ENCODE data around the gene PXMP4.
A peak's percentile ranks its signal among the peaks of the same experiment; 100 is the strongest.
"Not testable (repeated sequence)": the region's sequence is repeated elsewhere in the genome, so short reads cannot be mapped to it uniquely, and the experiment has no call there.

Gene PXMP4

GRCh38 chr20:33719989-33720709 lies at the start of gene PXMP4:
PXMP4 (minus strand) TSS chr20:33720310; CDS start chr20:33720207, 103 bp downstream.
- no peak within 1 kb of the TSS for H3K9ac ChIP-seq (ENCODE audit: low read depth, low read length)

GRCh38 chr20:33769043-33769442 lies 48.9 kb upstream of the PXMP4 start:
- Histone ChIP-seq H3K36me3 (ENCODE audit: control insufficient read depth, insufficient read depth, low read length) (no peaks in the 10 kb centered on the region), H3K9ac (ENCODE audit: low read depth, low read length) (no peak overlapping the region), H3K4me3 (ENCODE audit: low read depth, low read length) (no peak overlapping the region), H3K27me3 (ENCODE audit: control insufficient read depth, insufficient read depth, low read length) (no peaks in the 10 kb centered on the region), H3K9me3 (ENCODE audit: control insufficient read depth, insufficient read depth, low read length) (no peaks in the 10 kb centered on the region), H3K4me1 (ENCODE audit: control insufficient read depth, insufficient read depth, low read length) (no peaks in the 10 kb centered on the region)

More at GRCh38 chr20:33719989-33720709, at the start of gene PXMP4:
- Histone ChIP-seq H3K36me3 (ENCODE audit: control insufficient read depth, insufficient read depth, low read length) (no peaks in the 10 kb centered on the region), H3K9me3 (ENCODE audit: control insufficient read depth, insufficient read depth, low read length) (no peaks in the 10 kb centered on the region), H3K4me1 (ENCODE audit: control insufficient read depth, insufficient read depth, low read length) (no peaks in the 10 kb centered on the region), H3K27me3 (ENCODE audit: control insufficient read depth, insufficient read depth, low read length) (no peaks in the 10 kb centered on the region), H3K4me3 (ENCODE audit: low read depth, low read length) (peak within 1 kb of the TSS; percentile 90)

GRCh38 chr20:33767777-33768138 lies 47.6 kb upstream of the PXMP4 start:
- no peaks in the 10 kb centered on the region for H3K4me1 ChIP-seq (ENCODE audit: control insufficient read depth, insufficient read depth, low read length)

GRCh38 chr20:33766686-33767085 lies 46.6 kb upstream of the PXMP4 start:
- Histone ChIP-seq H3K4me1 (ENCODE audit: control insufficient read depth, insufficient read depth, low read length) (no peaks in the 10 kb centered on the region), H3K36me3 (ENCODE audit: control insufficient read depth, insufficient read depth, low read length) (no peaks in the 10 kb centered on the region)

More at GRCh38 chr20:33767777-33768138, 47.6 kb upstream of the PXMP4 start:
- H3K9me3 ChIP-seq (ENCODE audit: control insufficient read depth, insufficient read depth, low read length), result no peaks in the 10 kb centered on the region
- H3K36me3 ChIP-seq (ENCODE audit: control insufficient read depth, insufficient read depth, low read length), result no peaks in the 10 kb centered on the region
- no peak overlapping the region for H3K4me3 ChIP-seq (ENCODE audit: low read depth, low read length)
- no peaks in the 10 kb centered on the region for H3K27me3 ChIP-seq (ENCODE audit: control insufficient read depth, insufficient read depth, low read length)
- H3K9ac ChIP-seq (ENCODE audit: low read depth, low read length), result no peak overlapping the region

GRCh38 chr20:33765592-33765991 lies 45.5 kb upstream of the PXMP4 start:
- Histone ChIP-seq H3K27me3 (ENCODE audit: control insufficient read depth, insufficient read depth, low read length) (no peaks in the 10 kb centered on the region), H3K4me1 (ENCODE audit: control insufficient read depth, insufficient read depth, low read length) (no peaks in the 10 kb centered on the region), H3K4me3 (ENCODE audit: low read depth, low read length) (no peak overlapping the region), H3K9ac (ENCODE audit: low read depth, low read length) (no peak overlapping the region), H3K9me3 (ENCODE audit: control insufficient read depth, insufficient read depth, low read length) (no peaks in the 10 kb centered on the region), H3K36me3 (ENCODE audit: control insufficient read depth, insufficient read depth, low read length) (no peaks in the 10 kb centered on the region)

More at GRCh38 chr20:33766686-33767085, 46.6 kb upstream of the PXMP4 start:
- Histone ChIP-seq H3K9ac (ENCODE audit: low read depth, low read length) (no peak overlapping the region), H3K9me3 (ENCODE audit: control insufficient read depth, insufficient read depth, low read length) (no peaks in the 10 kb centered on the region), H3K27me3 (ENCODE audit: control insufficient read depth, insufficient read depth, low read length) (no peaks in the 10 kb centered on the region), H3K4me3 (ENCODE audit: low read depth, low read length) (no peak overlapping the region)

GRCh38 chr20:33765099-33765498 lies 45.0 kb upstream of the PXMP4 start:
- H3K4me3 ChIP-seq (ENCODE audit: low read depth, low read length), result no peak overlapping the region
- H3K36me3 ChIP-seq (ENCODE audit: control insufficient read depth, insufficient read depth, low read length), result no peaks in the 10 kb centered on the region
- no peaks in the 10 kb centered on the region for H3K9me3 ChIP-seq (ENCODE audit: control insufficient read depth, insufficient read depth, low read length)
- H3K27me3 ChIP-seq (ENCODE audit: control insufficient read depth, insufficient read depth, low read length), result no peaks in the 10 kb centered on the region
- H3K4me1 ChIP-seq (ENCODE audit: control insufficient read depth, insufficient read depth, low read length), result no peaks in the 10 kb centered on the region
- no peak overlapping the region for H3K9ac ChIP-seq (ENCODE audit: low read depth, low read length)

- H3K4me3 ChIP-seq (ENCODE audit: low read depth, low read length), result no peak overlapping the region
- no peak overlapping the region for H3K9ac ChIP-seq (ENCODE audit: low read depth, low read length)
- no peaks in the 10 kb centered on the region for H3K4me1 ChIP-seq (ENCODE audit: control insufficient read depth, insufficient read depth, low read length)
- H3K9me3 ChIP-seq (ENCODE audit: control insufficient read depth, insufficient read depth, low read length), result no peaks in the 10 kb centered on the region
- no peaks in the 10 kb centered on the region for H3K27me3 ChIP-seq (ENCODE audit: control insufficient read depth, insufficient read depth, low read length)
- no peaks in the 10 kb centered on the region for H3K36me3 ChIP-seq (ENCODE audit: control insufficient read depth, insufficient read depth, low read length)
Observed at GRCh38 chr20:33761698-33762250, 41.7 kb upstream of the PXMP4 start.

GRCh38 chr20:33757458-33757857 lies 37.3 kb upstream of the PXMP4 start:
- Histone ChIP-seq H3K4me1 (ENCODE audit: control insufficient read depth, insufficient read depth, low read length) (no peaks in the 10 kb centered on the region), H3K36me3 (ENCODE audit: control insufficient read depth, insufficient read depth, low read length) (no peaks in the 10 kb centered on the region), H3K9me3 (ENCODE audit: control insufficient read depth, insufficient read depth, low read length) (no peaks in the 10 kb centered on the region), H3K4me3 (ENCODE audit: low read depth, low read length) (no peak overlapping the region), H3K27me3 (ENCODE audit: control insufficient read depth, insufficient read depth, low read length) (no peaks in the 10 kb centered on the region), H3K9ac (ENCODE audit: low read depth, low read length) (no peak overlapping the region)

- H3K9ac ChIP-seq (ENCODE audit: low read depth, low read length), result no peak overlapping the region
- no peaks in the 10 kb centered on the region for H3K27me3 ChIP-seq (ENCODE audit: control insufficient read depth, insufficient read depth, low read length)
- no peaks in the 10 kb centered on the region for H3K9me3 ChIP-seq (ENCODE audit: control insufficient read depth, insufficient read depth, low read length)
- H3K4me1 ChIP-seq (ENCODE audit: control insufficient read depth, insufficient read depth, low read length), result no peaks in the 10 kb centered on the region
- H3K36me3 ChIP-seq (ENCODE audit: control insufficient read depth, insufficient read depth, low read length), result no peaks in the 10 kb centered on the region
- no peak overlapping the region for H3K4me3 ChIP-seq (ENCODE audit: low read depth, low read length)
Observed at GRCh38 chr20:33757046-33757445, 36.9 kb upstream of the PXMP4 start.

- not testable (repeated sequence) for H3K9me3 ChIP-seq (ENCODE audit: control insufficient read depth, insufficient read depth, low read length); H3K27me3 ChIP-seq (ENCODE audit: control insufficient read depth, insufficient read depth, low read length); H3K36me3 ChIP-seq (ENCODE audit: control insufficient read depth, insufficient read depth, low read length); H3K9ac ChIP-seq (ENCODE audit: low read depth, low read length); H3K4me1 ChIP-seq (ENCODE audit: control insufficient read depth, insufficient read depth, low read length); H3K4me3 ChIP-seq (ENCODE audit: low read depth, low read length)
Observed at GRCh38 chr20:33755936-33756490, 35.9 kb upstream of the PXMP4 start.

- Histone ChIP-seq H3K9me3 (ENCODE audit: control insufficient read depth, insufficient read depth, low read length) (no peaks in the 10 kb centered on the region), H3K9ac (ENCODE audit: low read depth, low read length) (no peak overlapping the region), H3K4me1 (ENCODE audit: control insufficient read depth, insufficient read depth, low read length) (no peaks in the 10 kb centered on the region), H3K4me3 (ENCODE audit: low read depth, low read length) (no peak overlapping the region), H3K27me3 (ENCODE audit: control insufficient read depth, insufficient read depth, low read length) (no peaks in the 10 kb centered on the region), H3K36me3 (ENCODE audit: control insufficient read depth, insufficient read depth, low read length) (no peaks in the 10 kb centered on the region)
Observed at GRCh38 chr20:33753763-33754162, 33.7 kb upstream of the PXMP4 start.

GRCh38 chr20:33753143-33753542 lies 33.0 kb upstream of the PXMP4 start:
- H3K9ac ChIP-seq (ENCODE audit: low read depth, low read length), result no peak overlapping the region
- no peaks in the 10 kb centered on the region for H3K4me1 ChIP-seq (ENCODE audit: control insufficient read depth, insufficient read depth, low read length)
- no peaks in the 10 kb centered on the region for H3K9me3 ChIP-seq (ENCODE audit: control insufficient read depth, insufficient read depth, low read length)
- no peaks in the 10 kb centered on the region for H3K36me3 ChIP-seq (ENCODE audit: control insufficient read depth, insufficient read depth, low read length)
- no peak overlapping the region for H3K4me3 ChIP-seq (ENCODE audit: low read depth, low read length)
- no peaks in the 10 kb centered on the region for H3K27me3 ChIP-seq (ENCODE audit: control insufficient read depth, insufficient read depth, low read length)

All from iPS-15b (cell line).